HepG2 (cell line): ENCODE results near the gene NME4. TPM values are rescaled to one million over a fixed set of nuclear protein-coding genes. Genes with fewer than 3 reads are reported as not detected.

Source experiments
- ATAC-seq: fragments of 200-7000 bp; cut with Tn5 transposase; 3 replicates; pipeline ENCODE4 v1.9.1; 2020; ENCODE audit warnings: mild to moderate bottlenecking, moderate library complexity
- BruUV-seq: library from RNA; stranded (reverse); fragments of 400-500 nt; replicated peaks from 2 replicates; lab custom pipeline; 2021; lab: Mats Ljungman, UMichigan
- CTCF ChIA-PET: fragments of 300-600 bp; formaldehyde crosslinking; extraction: SDS; loops from one replicate; lab custom pipeline; 2021; ENCODE audit warnings: low total read pairs, inconsistent platforms, low intra/inter-chr PET ratio; lab: Yijun Ruan, JAX
- POLR2A ChIA-PET: fragments of 350-600 bp; sonication (Branson Sonifier 250); formaldehyde crosslinking; loops from one replicate; lab custom pipeline; 2020; ENCODE audit warnings: antibody characterized with exemption, inconsistent platforms; lab: Yijun Ruan, JAX
- DNase-seq: peaks from one replicate; pipeline ENCODE4 v3.0.0-alpha.2; 2015; ENCODE audit warnings: low spot score
- FAIRE-seq: peaks from 3 replicates; lab custom pipeline; 2011; peaks lifted over from hg19 to GRCh38; lab: Jason Lieb, UNC
- H2AFZ ChIP-seq: one replicate; pipeline ENCODE4 v1.6.1; 2011; ENCODE audit warnings: low read length, inconsistent platforms
- H3K27ac ChIP-seq: fragments of 300-600 bp; 3 replicates; pipeline ENCODE4 v1.8.0; 2011; ENCODE audit warnings: mixed run types, mild to moderate bottlenecking, mixed read lengths, low read length, inconsistent platforms; ENCODE audit not compliant: insufficient read depth; ENCODE audit errors: extremely low read length
- H3K27me3 ChIP-seq, 2 experiments: fragments of 200-600 bp in 1 of 2; 2 replicates in 1 of 2; 3 replicates in 1 of 2; pipeline versions ENCODE4 v1.6.0 to v1.8.0; 2011; ENCODE audit warnings: low read length in 2 of 2, mild to moderate bottlenecking in 2 of 2, moderate library complexity in 2 of 2, inconsistent platforms in 1 of 2; ENCODE audit not compliant: insufficient read depth in 2 of 2, control insufficient read depth in 1 of 2
- H3K36me3 ChIP-seq, 2 experiments: fragments of 200-600 bp in 1 of 2; replicated peaks in 1 of 2; 2 replicates in 1 of 2; 3 replicates in 1 of 2; pipeline versions ENCODE4 v1.5.1 to v1.8.0; 2011; ENCODE audit warnings: low read length in 2 of 2, inconsistent platforms in 1 of 2; ENCODE audit not compliant: insufficient read depth in 2 of 2, control insufficient read depth in 1 of 2
- H3K4me1 ChIP-seq: 2 replicates; pipeline ENCODE4 v1.5.1; 2012; ENCODE audit warnings: low read length, inconsistent platforms; ENCODE audit not compliant: insufficient read depth
- H3K4me2 ChIP-seq: 2 replicates; pipeline ENCODE4 v1.6.0; 2011; ENCODE audit warnings: low read depth, low read length, inconsistent platforms
- H3K4me3 ChIP-seq, 3 experiments: fragments of 200-600 bp in 1 of 3; sonication (generic), shearing (Covaris generic) in 1 of 3; replicated peaks in 1 of 3; 2 replicates each; pipeline ENCODE4 v1.5.1; 2011 to 2016; ENCODE audit warnings: low read length in 3 of 3, inconsistent platforms in 2 of 3, low read depth in 2 of 3, mild to moderate bottlenecking in 2 of 3, control low read depth in 1 of 3, mixed read lengths in 1 of 3; ENCODE audit not compliant: insufficient read depth in 1 of 3
- H3K79me2 ChIP-seq: one replicate; pipeline ENCODE4 v1.6.1; 2011; ENCODE audit warnings: low read length, inconsistent platforms; ENCODE audit not compliant: insufficient read depth
- H3K9ac ChIP-seq: 2 replicates; pipeline ENCODE4 v1.6.0; 2011; ENCODE audit warnings: mild to moderate bottlenecking, low read depth, low read length, inconsistent platforms; ENCODE audit not compliant: insufficient read depth
- H3K9me3 ChIP-seq: 2 replicates; pipeline ENCODE4 v1.5.1; 2012; ENCODE audit warnings: mild to moderate bottlenecking, low read length
- H4K20me1 ChIP-seq: 2 replicates; pipeline ENCODE4 v1.6.0; 2011; ENCODE audit warnings: inconsistent platforms, mild to moderate bottlenecking, low read length, moderate library complexity; ENCODE audit not compliant: insufficient read depth
- ATF2 ChIP-seq: sonication (generic); formaldehyde crosslinking; IDR thresholded peaks from 2 replicates; pipeline ENCODE4 v1.4.0; 2020; ENCODE audit warnings: missing genetic modification reagents
- ATF7 ChIP-seq, 2 experiments: fragments of 450-650 bp in 1 of 2; sonication (generic) in 1 of 2; formaldehyde crosslinking in 1 of 2; IDR thresholded peaks; 2 replicates each; pipeline versions ENCODE4 v1.4.0 to v1.6.1; 2016 to 2020; ENCODE audit warnings: antibody characterized with exemption in 1 of 2, mild to moderate bottlenecking in 1 of 2, missing genetic modification reagents in 1 of 2
- BRCA1 ChIP-seq: sonication (generic); formaldehyde crosslinking; IDR thresholded peaks from 2 replicates; pipeline ENCODE4 v1.4.0; 2020; ENCODE audit warnings: missing genetic modification reagents
- CHD2 ChIP-seq: IDR thresholded peaks from 2 replicates; pipeline ENCODE4 v1.6.1; 2011; ENCODE audit warnings: low read depth, low read length, improper control_type of control experiment
- DMAP1 ChIP-seq: IDR thresholded peaks from 2 replicates; pipeline ENCODE4 v1.6.1; 2016
- FOXM1 ChIP-seq: sonication (generic); formaldehyde crosslinking; IDR thresholded peaks from 2 replicates; pipeline ENCODE4 v1.5.0; 2020; ENCODE audit warnings: missing genetic modification reagents
- KDM5B ChIP-seq: sonication (generic); formaldehyde crosslinking; IDR thresholded peaks from 2 replicates; pipeline ENCODE4 v1.4.0; 2020; ENCODE audit warnings: missing genetic modification reagents, mild to moderate bottlenecking, borderline replicate concordance
- KLF15 ChIP-seq: sonication (generic); formaldehyde crosslinking; IDR thresholded peaks from 2 replicates; pipeline ENCODE4 v1.8.1; 2023; ENCODE audit warnings: borderline replicate concordance, mild to moderate bottlenecking, inconsistent platforms, missing genetic modification reagents, mixed read lengths
- MATR3 ChIP-seq: sonication (generic); formaldehyde crosslinking; IDR thresholded peaks from 2 replicates; pipeline ENCODE4 v1.4.0; 2020; ENCODE audit warnings: missing genetic modification reagents
- MEIS1 ChIP-seq: sonication (generic); formaldehyde crosslinking; IDR thresholded peaks from 2 replicates; pipeline ENCODE4 v1.9.0; 2021; ENCODE audit warnings: mild to moderate bottlenecking, missing genetic modification reagents, moderate library complexity, borderline replicate concordance
- MTF2 ChIP-seq: sonication (generic); formaldehyde crosslinking; IDR thresholded peaks from 2 replicates; pipeline ENCODE4 v1.5.0; 2020; ENCODE audit warnings: missing genetic modification reagents, borderline replicate concordance
- NR3C1 ChIP-seq: sonication (generic); formaldehyde crosslinking; IDR thresholded peaks from 2 replicates; pipeline ENCODE4 v1.4.0; 2020; ENCODE audit warnings: missing genetic modification reagents
- PBX2 ChIP-seq: IDR thresholded peaks from 2 replicates; pipeline ENCODE4 v1.6.1; 2016; ENCODE audit warnings: control low read depth
- REL ChIP-seq: sonication (generic); formaldehyde crosslinking; conservative IDR thresholded peaks from 2 replicates; pipeline ENCODE4 v1.8.0; 2022; ENCODE audit warnings: mild to moderate bottlenecking, missing genetic modification reagents, moderate library complexity
- SKIL ChIP-seq: sonication (generic); formaldehyde crosslinking; IDR thresholded peaks from 2 replicates; pipeline ENCODE4 v1.8.0; 2022; ENCODE audit warnings: missing genetic modification reagents, mild to moderate bottlenecking, moderate library complexity, borderline replicate concordance
- ZBTB7B ChIP-seq: sonication (generic); formaldehyde crosslinking; IDR thresholded peaks from 2 replicates; pipeline ENCODE4 v1.4.0; 2020; ENCODE audit warnings: missing genetic modification reagents
- ZNF235 ChIP-seq: sonication (generic); formaldehyde crosslinking; IDR thresholded peaks from 2 replicates; pipeline ENCODE4 v1.8.1; 2023; ENCODE audit warnings: mild to moderate bottlenecking, missing genetic modification reagents, borderline replicate concordance
- ZNF510 ChIP-seq: sonication (generic); formaldehyde crosslinking; IDR thresholded peaks from 2 replicates; pipeline ENCODE4 v1.4.0; 2020; ENCODE audit warnings: low read depth, mild to moderate bottlenecking, missing genetic modification reagents
- ZNF773 ChIP-seq: sonication (generic); formaldehyde crosslinking; IDR thresholded peaks from 2 replicates; pipeline ENCODE4 v1.4.0; 2020; ENCODE audit warnings: missing genetic modification reagents, borderline replicate concordance
- WGBS: methylation state at CpG from one replicate; pipeline ENCODE4 v1.1.6; 2017; ENCODE audit warnings: low lambda C conversion rate; 5-methylcytosine and 5-hydroxymethylcytosine counted together
- in situ Hi-C: cut with HindIII; loops from 2 replicates; pipeline ENCODE4 v1.10.0; 2017; ENCODE audit warnings: low pct_unique_long_range_greater_than_20kb; ENCODE audit not compliant: extremely low pct_ligation_motif_present
- intact Hi-C: fragments of 100-400 bp; cut with micrococcal nuclease; formaldehyde crosslinking; loops from one replicate; pipeline ENCODE4 v1.10.0; 2022; ENCODE audit not compliant: unreplicated experiment
- polyA plus RNA-seq, 8 experiments: library from polyadenylated mRNA; depleted of rRNA in 3 of 8; stranded (reverse) in 7 of 8; unstranded in 1 of 8; fragments of >200 nt; fragmentation: Illumina TruSeq in 4 of 8; extraction: Trizol in 4 of 8; gene quantifications; 2 replicates each; pipeline versions ENCODE4 v1.2.1 to v1.2.3, GENCODE V29; 2011 to 2016; ENCODE audit warnings: low read depth in 4 of 8, missing spikeins in 1 of 8, mixed read lengths in 1 of 8; ENCODE audit not compliant: insufficient read depth in 1 of 8
- total RNA-seq, 5 experiments: library from RNA; depleted of rRNA; stranded (reverse); fragments of >200 nt; fragmentation: Illumina TruSeq; extraction: Trizol; gene quantifications; 2 replicates each; pipeline ENCODE4 v1.2.3, GENCODE V29; 2016; ENCODE audit warnings: low read depth in 1 of 5

Gene NME4
- total and polyA plus RNA-seq, 2 of the 13 experiments (the other 11 are each of a cell fraction or from before 2014, with no cell fraction given): 121 to 263 TPM

- ChIA-PET POLR2A (interaction anchor here (1.0 to 5.9 kb wide), 2 partner anchors 9 to 147 kb away, joined by 3 to 27 read pairs; partner anchors contain the start of gene MRPL28), CTCF (no interaction called here)
- FAIRE-seq (no peak), DNase-seq (no peak), ATAC-seq (peak; percentile 19)
- peaks cover 38% of the 10 kb centered on the region for H3K4me1 ChIP-seq
- in situ Hi-C loops (no loop called here), intact Hi-C loops (no loop called here)
- peak overlapping the region; percentile 44; the same call in 1 of the 2 replicates for H3K9ac ChIP-seq
- no peak overlapping the region for H2AFZ ChIP-seq
- H3K4me2 ChIP-seq: peak overlapping the region; percentile 88
- peaks cover 12 to 18% of the 10 kb centered on the region in 2 experiments; a peak in 4 of 5 replicates for H3K36me3 ChIP-seq
- H3K27ac ChIP-seq: peak overlapping the region; percentile 5
- no peaks in the 10 kb centered on the region for H3K9me3 ChIP-seq
- BruUV-seq: no TSS peak
- H3K79me2 ChIP-seq: peaks cover 16% of the 10 kb centered on the region
- no peaks in the 10 kb centered on the region for H4K20me1 ChIP-seq
- 0% methylated on average over 1 of the region's 16 CpGs for WGBS
- H3K27me3 ChIP-seq: no peaks in the 10 kb centered on the region
- H3K4me3 ChIP-seq: peak overlapping the region in 2 of 3 experiments; percentile 24 to 85; a peak in 3 of 6 replicates
- TF ChIP-seq NR3C1: no peak
- TF ChIP-seq ATF7 (IDR thresholded peaks at IDR 0.05): no peak
- TF ChIP-seq ATF7 (CRISPR knock-in tag; IDR thresholded peaks at IDR 0.05): no peak
- no peak for TF ChIP-seq ZNF773 (CRISPR knock-in tag)
- no peak for TF ChIP-seq MEIS1 (CRISPR knock-in tag)
- TF ChIP-seq KLF15: no peak
- no peak for TF ChIP-seq BRCA1 (CRISPR knock-in tag)
- no peak for TF ChIP-seq ATF2 (CRISPR knock-in tag)
- TF ChIP-seq FOXM1 (CRISPR knock-in tag): no peak
- no peak for TF ChIP-seq SKIL (CRISPR knock-in tag)
- TF ChIP-seq MATR3 (CRISPR knock-in tag): no peak
- TF ChIP-seq ZNF510: no peak
- TF ChIP-seq ZBTB7B: no peak
- TF ChIP-seq MTF2 (CRISPR knock-in tag): no peak
- TF ChIP-seq DMAP1: no peak
- no peak for TF ChIP-seq PBX2 (CRISPR knock-in tag)
- TF ChIP-seq CHD2: no peak
- TF ChIP-seq REL: no peak
- TF ChIP-seq ZNF235 (CRISPR knock-in tag): no peak
- no peak for TF ChIP-seq KDM5B (CRISPR knock-in tag)
These were observed 17.6 kb upstream of the NME4 start for GRCh38 chr16:379183-379960.
